MM.1S (cell line): Measurements from ENCODE around the gene COPB2.
"Not testable (repeated sequence)": the region's sequence is repeated elsewhere in the genome, so short reads cannot be mapped to it uniquely, and the experiment has no call there.

Experiments
- EZH2 ChIP-seq: fragments of 300-600 bp; sonication (generic); optimal IDR thresholded peaks from 2 replicates; pipeline ENCODE3; 2017; ENCODE audit warnings: low read depth, mild to moderate bottlenecking, antibody characterized with exemption, low read length, mixed read lengths
- TF ChIP-seq, protein P1 (sequence below): fragments of 300-600 bp; sonication (generic); IDR thresholded peaks from 2 replicates; pipeline ENCODE4 v1.5.1; 2016; ENCODE audit warnings: antibody characterized with exemption, low read length, mixed read lengths

DNA sequence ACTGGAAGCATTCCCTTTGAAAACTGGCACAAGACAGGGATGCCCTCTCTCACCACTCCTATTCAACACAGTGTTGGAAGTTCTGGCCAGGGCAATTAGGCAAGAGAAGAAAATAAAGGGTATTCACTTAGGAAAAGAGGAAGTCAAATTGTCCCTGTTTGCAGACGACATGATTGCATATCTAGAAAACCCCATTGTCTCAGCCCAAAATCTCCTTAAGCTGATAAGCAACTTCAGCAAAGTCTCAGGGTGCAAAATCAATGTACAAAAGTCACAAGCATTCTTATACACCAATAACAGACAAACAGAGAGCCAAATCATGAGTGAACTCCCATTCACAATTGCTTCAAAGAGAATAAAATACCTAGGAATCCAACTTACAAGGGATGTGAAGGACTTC lies 54.8 kb downstream of the COPB2 start:
- TF ChIP-seq, protein P1, sequence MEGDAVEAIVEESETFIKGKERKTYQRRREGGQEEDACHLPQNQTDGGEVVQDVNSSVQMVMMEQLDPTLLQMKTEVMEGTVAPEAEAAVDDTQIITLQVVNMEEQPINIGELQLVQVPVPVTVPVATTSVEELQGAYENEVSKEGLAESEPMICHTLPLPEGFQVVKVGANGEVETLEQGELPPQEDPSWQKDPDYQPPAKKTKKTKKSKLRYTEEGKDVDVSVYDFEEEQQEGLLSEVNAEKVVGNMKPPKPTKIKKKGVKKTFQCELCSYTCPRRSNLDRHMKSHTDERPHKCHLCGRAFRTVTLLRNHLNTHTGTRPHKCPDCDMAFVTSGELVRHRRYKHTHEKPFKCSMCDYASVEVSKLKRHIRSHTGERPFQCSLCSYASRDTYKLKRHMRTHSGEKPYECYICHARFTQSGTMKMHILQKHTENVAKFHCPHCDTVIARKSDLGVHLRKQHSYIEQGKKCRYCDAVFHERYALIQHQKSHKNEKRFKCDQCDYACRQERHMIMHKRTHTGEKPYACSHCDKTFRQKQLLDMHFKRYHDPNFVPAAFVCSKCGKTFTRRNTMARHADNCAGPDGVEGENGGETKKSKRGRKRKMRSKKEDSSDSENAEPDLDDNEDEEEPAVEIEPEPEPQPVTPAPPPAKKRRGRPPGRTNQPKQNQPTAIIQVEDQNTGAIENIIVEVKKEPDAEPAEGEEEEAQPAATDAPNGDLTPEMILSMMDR = not testable (repeated sequence)
- not testable (repeated sequence) for TF ChIP-seq EZH2
